WTC11 (cell line): ENCODE results near the gene ZNHIT2. TPM values are rescaled to one million over a fixed set of nuclear protein-coding genes. Genes with fewer than 3 reads are reported as not detected.

Experiments used
- CREM ChIP-seq: sonication (generic); formaldehyde crosslinking; IDR thresholded peaks from 2 replicates; pipeline ENCODE4 v1.8.1; 2022; ENCODE audit warnings: mild to moderate bottlenecking, missing genetic modification reagents, moderate library complexity
- EMX1 ChIP-seq: fragments of 250-450 bp; sonication (Bioruptor Pico); IDR thresholded peaks from 2 replicates; pipeline ENCODE4 v1.8.0; 2021; ENCODE audit warnings: mild to moderate bottlenecking
- FOXK1 ChIP-seq: sonication (generic); formaldehyde crosslinking; IDR thresholded peaks from 2 replicates; pipeline ENCODE4 v1.8.0; 2022; ENCODE audit warnings: mild to moderate bottlenecking, moderate library complexity, missing genetic modification reagents
- FOXP1 ChIP-seq: sonication (generic); formaldehyde crosslinking; IDR thresholded peaks from 2 replicates; pipeline ENCODE4 v1.8.0; 2022; ENCODE audit warnings: missing genetic modification reagents, mild to moderate bottlenecking, moderate library complexity, borderline replicate concordance
- HMGA2 ChIP-seq: fragments of 250-450 bp; sonication (Bioruptor Pico); IDR thresholded peaks from 2 replicates; pipeline ENCODE4 v1.4.0; 2021; ENCODE audit warnings: mild to moderate bottlenecking, moderate library complexity
- IRF1 ChIP-seq: sonication (generic); formaldehyde crosslinking; IDR thresholded peaks from 2 replicates; pipeline ENCODE4 v1.8.0; 2023; ENCODE audit warnings: missing genetic modification reagents
- JUN ChIP-seq: sonication (generic); formaldehyde crosslinking; IDR thresholded peaks from 2 replicates; pipeline ENCODE4 v1.8.0; 2023; ENCODE audit warnings: mild to moderate bottlenecking, missing genetic modification reagents
- MLX ChIP-seq: sonication (generic); formaldehyde crosslinking; IDR thresholded peaks from 2 replicates; pipeline ENCODE4 v1.8.1; 2023; ENCODE audit warnings: mild to moderate bottlenecking, missing genetic modification reagents, moderate library complexity
- NFATC4 ChIP-seq: fragments of 250-450 bp; sonication (Bioruptor Pico); IDR thresholded peaks from 2 replicates; pipeline ENCODE4 v1.9.0; 2021; ENCODE audit warnings: mild to moderate bottlenecking
- NR3C1 ChIP-seq: sonication (generic); formaldehyde crosslinking; conservative IDR thresholded peaks from 2 replicates; pipeline ENCODE4 v1.8.1; 2023; ENCODE audit warnings: low read depth, mild to moderate bottlenecking, missing genetic modification reagents
- RORB ChIP-seq: fragments of 250-450 bp; sonication (Bioruptor Pico); IDR thresholded peaks from 2 replicates; pipeline ENCODE4 v1.9.0; 2021; ENCODE audit warnings: mild to moderate bottlenecking
- TP53 ChIP-seq: sonication (generic); formaldehyde crosslinking; IDR thresholded peaks from 2 replicates; pipeline ENCODE4 v1.8.1; 2023; ENCODE audit warnings: mild to moderate bottlenecking, missing genetic modification reagents
- ZNF396 ChIP-seq: fragments of 250-450 bp; sonication (Bioruptor Pico); IDR thresholded peaks from 2 replicates; pipeline ENCODE4 v1.8.0; 2021; ENCODE audit warnings: mild to moderate bottlenecking, moderate library complexity, borderline replicate concordance
- ZNF416 ChIP-seq: fragments of 250-450 bp; sonication (Bioruptor Pico); IDR thresholded peaks from 2 replicates; pipeline ENCODE4 v1.9.0; 2021; ENCODE audit warnings: mild to moderate bottlenecking, inconsistent platforms
- total RNA-seq: library from RNA; stranded (reverse); gene quantifications from 3 replicates; pipeline ENCODE4 v1.2.3, GENCODE V29; 2021
- TF ChIP-seq, protein P1 (sequence below): sonication (generic); formaldehyde crosslinking; IDR thresholded peaks from 2 replicates; pipeline ENCODE4 v1.8.1; 2023; ENCODE audit warnings: mild to moderate bottlenecking, missing genetic modification reagents
- TF ChIP-seq, protein P2 (sequence below): fragments of 250-450 bp; sonication (Bioruptor Pico); IDR thresholded peaks from 2 replicates; pipeline ENCODE4 v1.9.0; 2021; ENCODE audit warnings: mild to moderate bottlenecking
- TF ChIP-seq, protein P3 (sequence below): fragments of 250-450 bp; sonication (Bioruptor Pico); IDR thresholded peaks from 2 replicates; pipeline ENCODE4 v2.1.2; 2022; ENCODE audit warnings: mild to moderate bottlenecking, moderate library complexity
- TF ChIP-seq, protein P4 (sequence below): sonication (generic); formaldehyde crosslinking; IDR thresholded peaks from 2 replicates; pipeline ENCODE4 v1.8.1; 2022; ENCODE audit warnings: missing genetic modification reagents, borderline replicate concordance
- TF ChIP-seq, protein P5 (sequence below): sonication (generic); formaldehyde crosslinking; IDR thresholded peaks from 2 replicates; pipeline ENCODE4 v1.8.1; 2023; ENCODE audit warnings: mild to moderate bottlenecking, missing genetic modification reagents
- TF ChIP-seq, protein P6 (sequence below): sonication (generic); formaldehyde crosslinking; IDR thresholded peaks from 2 replicates; pipeline ENCODE4 v1.8.0; 2023; ENCODE audit warnings: missing genetic modification reagents, mild to moderate bottlenecking, borderline replicate concordance

The ZNHIT2 gene
- total RNA-seq, 1 experiment from 2014 or later = 16.7 TPM

- TF ChIP-seq, protein P1, sequence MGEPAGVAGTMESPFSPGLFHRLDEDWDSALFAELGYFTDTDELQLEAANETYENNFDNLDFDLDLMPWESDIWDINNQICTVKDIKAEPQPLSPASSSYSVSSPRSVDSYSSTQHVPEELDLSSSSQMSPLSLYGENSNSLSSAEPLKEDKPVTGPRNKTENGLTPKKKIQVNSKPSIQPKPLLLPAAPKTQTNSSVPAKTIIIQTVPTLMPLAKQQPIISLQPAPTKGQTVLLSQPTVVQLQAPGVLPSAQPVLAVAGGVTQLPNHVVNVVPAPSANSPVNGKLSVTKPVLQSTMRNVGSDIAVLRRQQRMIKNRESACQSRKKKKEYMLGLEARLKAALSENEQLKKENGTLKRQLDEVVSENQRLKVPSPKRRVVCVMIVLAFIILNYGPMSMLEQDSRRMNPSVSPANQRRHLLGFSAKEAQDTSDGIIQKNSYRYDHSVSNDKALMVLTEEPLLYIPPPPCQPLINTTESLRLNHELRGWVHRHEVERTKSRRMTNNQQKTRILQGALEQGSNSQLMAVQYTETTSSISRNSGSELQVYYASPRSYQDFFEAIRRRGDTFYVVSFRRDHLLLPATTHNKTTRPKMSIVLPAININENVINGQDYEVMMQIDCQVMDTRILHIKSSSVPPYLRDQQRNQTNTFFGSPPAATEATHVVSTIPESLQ (CRISPR knock-in tag) = no peak
- TF ChIP-seq TP53 (CRISPR knock-in tag) (no peak), FOXK1 (CRISPR knock-in tag) (peak; percentile 90), IRF1 (no peak), RORB (no peak; the same call in 1 of the 2 replicates), JUN (no peak), ZNF416 (CRISPR knock-in tag) (no peak; the same call in 1 of the 2 replicates), NR3C1 (CRISPR knock-in tag) (no peak), ZNF396 (CRISPR knock-in tag) (no peak), FOXP1 (CRISPR knock-in tag) (no peak), CREM (CRISPR knock-in tag) (peak; percentile 81), EMX1 (CRISPR knock-in tag) (no peak), MLX (CRISPR knock-in tag) (no peak), NFATC4 (CRISPR knock-in tag) (no peak), HMGA2 (peak; percentile 47)
- TF ChIP-seq, protein P2, sequence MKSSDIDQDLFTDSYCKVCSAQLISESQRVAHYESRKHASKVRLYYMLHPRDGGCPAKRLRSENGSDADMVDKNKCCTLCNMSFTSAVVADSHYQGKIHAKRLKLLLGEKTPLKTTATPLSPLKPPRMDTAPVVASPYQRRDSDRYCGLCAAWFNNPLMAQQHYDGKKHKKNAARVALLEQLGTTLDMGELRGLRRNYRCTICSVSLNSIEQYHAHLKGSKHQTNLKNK (CRISPR knock-in tag) = no peak
- TF ChIP-seq, protein P3, sequence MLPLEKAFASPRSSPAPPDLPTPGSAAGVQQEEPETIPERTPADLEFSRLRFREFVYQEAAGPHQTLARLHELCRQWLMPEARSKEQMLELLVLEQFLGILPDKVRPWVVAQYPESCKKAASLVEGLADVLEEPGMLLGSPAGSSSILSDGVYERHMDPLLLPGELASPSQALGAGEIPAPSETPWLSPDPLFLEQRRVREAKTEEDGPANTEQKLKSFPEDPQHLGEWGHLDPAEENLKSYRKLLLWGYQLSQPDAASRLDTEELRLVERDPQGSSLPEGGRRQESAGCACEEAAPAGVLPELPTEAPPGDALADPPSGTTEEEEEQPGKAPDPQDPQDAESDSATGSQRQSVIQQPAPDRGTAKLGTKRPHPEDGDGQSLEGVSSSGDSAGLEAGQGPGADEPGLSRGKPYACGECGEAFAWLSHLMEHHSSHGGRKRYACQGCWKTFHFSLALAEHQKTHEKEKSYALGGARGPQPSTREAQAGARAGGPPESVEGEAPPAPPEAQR (CRISPR knock-in tag) = no peak
- TF ChIP-seq, protein P4, sequence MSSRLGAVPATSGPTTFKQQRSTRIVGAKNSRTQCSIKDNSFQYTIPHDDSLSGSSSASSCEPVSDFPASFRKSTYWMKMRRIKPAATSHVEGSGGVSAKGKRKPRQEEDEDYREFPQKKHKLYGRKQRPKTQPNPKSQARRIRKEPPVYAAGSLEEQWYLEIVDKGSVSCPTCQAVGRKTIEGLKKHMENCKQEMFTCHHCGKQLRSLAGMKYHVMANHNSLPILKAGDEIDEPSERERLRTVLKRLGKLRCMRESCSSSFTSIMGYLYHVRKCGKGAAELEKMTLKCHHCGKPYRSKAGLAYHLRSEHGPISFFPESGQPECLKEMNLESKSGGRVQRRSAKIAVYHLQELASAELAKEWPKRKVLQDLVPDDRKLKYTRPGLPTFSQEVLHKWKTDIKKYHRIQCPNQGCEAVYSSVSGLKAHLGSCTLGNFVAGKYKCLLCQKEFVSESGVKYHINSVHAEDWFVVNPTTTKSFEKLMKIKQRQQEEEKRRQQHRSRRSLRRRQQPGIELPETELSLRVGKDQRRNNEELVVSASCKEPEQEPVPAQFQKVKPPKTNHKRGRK = no peak
- TF ChIP-seq, protein P5, sequence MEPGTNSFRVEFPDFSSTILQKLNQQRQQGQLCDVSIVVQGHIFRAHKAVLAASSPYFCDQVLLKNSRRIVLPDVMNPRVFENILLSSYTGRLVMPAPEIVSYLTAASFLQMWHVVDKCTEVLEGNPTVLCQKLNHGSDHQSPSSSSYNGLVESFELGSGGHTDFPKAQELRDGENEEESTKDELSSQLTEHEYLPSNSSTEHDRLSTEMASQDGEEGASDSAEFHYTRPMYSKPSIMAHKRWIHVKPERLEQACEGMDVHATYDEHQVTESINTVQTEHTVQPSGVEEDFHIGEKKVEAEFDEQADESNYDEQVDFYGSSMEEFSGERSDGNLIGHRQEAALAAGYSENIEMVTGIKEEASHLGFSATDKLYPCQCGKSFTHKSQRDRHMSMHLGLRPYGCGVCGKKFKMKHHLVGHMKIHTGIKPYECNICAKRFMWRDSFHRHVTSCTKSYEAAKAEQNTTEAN (CRISPR knock-in tag) = no peak
- TF ChIP-seq, protein P6, sequence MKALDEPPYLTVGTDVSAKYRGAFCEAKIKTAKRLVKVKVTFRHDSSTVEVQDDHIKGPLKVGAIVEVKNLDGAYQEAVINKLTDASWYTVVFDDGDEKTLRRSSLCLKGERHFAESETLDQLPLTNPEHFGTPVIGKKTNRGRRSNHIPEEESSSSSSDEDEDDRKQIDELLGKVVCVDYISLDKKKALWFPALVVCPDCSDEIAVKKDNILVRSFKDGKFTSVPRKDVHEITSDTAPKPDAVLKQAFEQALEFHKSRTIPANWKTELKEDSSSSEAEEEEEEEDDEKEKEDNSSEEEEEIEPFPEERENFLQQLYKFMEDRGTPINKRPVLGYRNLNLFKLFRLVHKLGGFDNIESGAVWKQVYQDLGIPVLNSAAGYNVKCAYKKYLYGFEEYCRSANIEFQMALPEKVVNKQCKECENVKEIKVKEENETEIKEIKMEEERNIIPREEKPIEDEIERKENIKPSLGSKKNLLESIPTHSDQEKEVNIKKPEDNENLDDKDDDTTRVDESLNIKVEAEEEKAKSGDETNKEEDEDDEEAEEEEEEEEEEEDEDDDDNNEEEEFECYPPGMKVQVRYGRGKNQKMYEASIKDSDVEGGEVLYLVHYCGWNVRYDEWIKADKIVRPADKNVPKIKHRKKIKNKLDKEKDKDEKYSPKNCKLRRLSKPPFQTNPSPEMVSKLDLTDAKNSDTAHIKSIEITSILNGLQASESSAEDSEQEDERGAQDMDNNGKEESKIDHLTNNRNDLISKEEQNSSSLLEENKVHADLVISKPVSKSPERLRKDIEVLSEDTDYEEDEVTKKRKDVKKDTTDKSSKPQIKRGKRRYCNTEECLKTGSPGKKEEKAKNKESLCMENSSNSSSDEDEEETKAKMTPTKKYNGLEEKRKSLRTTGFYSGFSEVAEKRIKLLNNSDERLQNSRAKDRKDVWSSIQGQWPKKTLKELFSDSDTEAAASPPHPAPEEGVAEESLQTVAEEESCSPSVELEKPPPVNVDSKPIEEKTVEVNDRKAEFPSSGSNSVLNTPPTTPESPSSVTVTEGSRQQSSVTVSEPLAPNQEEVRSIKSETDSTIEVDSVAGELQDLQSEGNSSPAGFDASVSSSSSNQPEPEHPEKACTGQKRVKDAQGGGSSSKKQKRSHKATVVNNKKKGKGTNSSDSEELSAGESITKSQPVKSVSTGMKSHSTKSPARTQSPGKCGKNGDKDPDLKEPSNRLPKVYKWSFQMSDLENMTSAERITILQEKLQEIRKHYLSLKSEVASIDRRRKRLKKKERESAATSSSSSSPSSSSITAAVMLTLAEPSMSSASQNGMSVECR (CRISPR knock-in tag) = peak; percentile 91
Measured at GRCh38 chr11:65095974-65096806, 21.3 kb downstream of the ZNHIT2 start, which contains the start of gene VPS51 (continued).
